Measurements from ENCODE around the gene FSHR.

- no peak for TF ChIP-seq CTCF (IDR thresholded peaks at IDR 0.05)
- TF ChIP-seq POLR2A (IDR thresholded peaks at IDR 0.05), result no peak
Observed at GRCh38 chr2:49068613-49069012, 85.7 kb downstream of the FSHR start.
